GM12878 (cell line): ENCODE measurements around the gene RPL10A. TPM values are rescaled to one million over a fixed set of nuclear protein-coding genes. Genes with fewer than 3 reads are reported as not detected.

Source experiments
- ATAC-seq: fragments of 200-7000 bp; cut with Tn5 transposase; 3 replicates; pipeline ENCODE4 v1.9.1; 2020; ENCODE audit warnings: mild to moderate bottlenecking, moderate library complexity
- BruUV-seq: library from RNA; stranded (reverse); fragments of 400-500 nt; replicated peaks from 2 replicates; lab custom pipeline; 2021; lab: Mats Ljungman, UMichigan
- CTCF ChIA-PET: fragments of 300-600 bp; sonication (Branson Sonifier 250); formaldehyde crosslinking; extraction: SDS; loops from one replicate; lab custom pipeline; 2021; ENCODE audit warnings: inconsistent platforms; lab: Yijun Ruan, JAX
- POLR2A ChIA-PET: fragments of 350-600 bp; formaldehyde crosslinking; extraction: SDS; loops from one replicate; lab custom pipeline; 2021; ENCODE audit warnings: inconsistent platforms; lab: Charles Lee
- RAD21 ChIA-PET: fragments of 300-600 bp; sonication (Branson Sonifier 250); formaldehyde crosslinking; loops from one replicate; lab custom pipeline; 2023; ENCODE audit warnings: antibody characterized with exemption; ENCODE audit not compliant: unreplicated experiment; lab: Charles Lee
- SMC1A ChIA-PET: fragments of 300-600 bp; sonication (Branson Sonifier 250); formaldehyde crosslinking; loops from one replicate; lab custom pipeline; 2023; ENCODE audit not compliant: unreplicated experiment, uncharacterized antibody; lab: Charles Lee
- DNase-seq: peaks from one replicate; pipeline ENCODE4 v3.0.0-alpha.2; 2011; ENCODE audit warnings: low read depth, low spot score
- FAIRE-seq: peaks from 3 replicates; lab custom pipeline; 2011; peaks lifted over from hg19 to GRCh38; lab: Jason Lieb, UNC
- H2AFZ ChIP-seq: 2 replicates; pipeline ENCODE4 v1.6.0; 2011; ENCODE audit warnings: low read depth, low read length, control low read depth; ENCODE audit not compliant: control insufficient read depth
- H3K27ac ChIP-seq: 2 replicates; pipeline ENCODE4 v1.5.1; 2011; ENCODE audit warnings: control low read depth; ENCODE audit not compliant: control insufficient read depth, insufficient read depth
- H3K27me3 ChIP-seq, 2 experiments: replicated peaks in 1 of 2; 2 replicates each; pipeline versions ENCODE4 v1.6.0 to v1.6.1; 2011; ENCODE audit warnings: low read length in 1 of 2; ENCODE audit not compliant: control insufficient read depth in 2 of 2, insufficient read depth in 2 of 2
- H3K36me3 ChIP-seq, 2 experiments: 2 replicates each; pipeline ENCODE4 v1.5.1; 2011; ENCODE audit warnings: low read length in 1 of 2; ENCODE audit not compliant: control insufficient read depth in 2 of 2, insufficient read depth in 2 of 2
- H3K4me1 ChIP-seq: 2 replicates; pipeline ENCODE4 v1.6.1; 2011; ENCODE audit warnings: mild to moderate bottlenecking, low read length, moderate library complexity, mixed read lengths; ENCODE audit not compliant: control insufficient read depth, insufficient read depth
- H3K4me2 ChIP-seq: 2 replicates; pipeline ENCODE4 v1.6.0; 2011; ENCODE audit warnings: control low read depth; ENCODE audit not compliant: control insufficient read depth, insufficient read depth
- H3K4me3 ChIP-seq: fragments of 200-600 bp; sonication (generic); 2 replicates; pipeline ENCODE4 v1.5.1; 2016
- H3K79me2 ChIP-seq: 2 replicates; pipeline ENCODE4 v1.6.0; 2011; ENCODE audit warnings: low read length; ENCODE audit not compliant: control insufficient read depth, insufficient read depth
- H3K9ac ChIP-seq: 2 replicates; pipeline ENCODE4 v1.8.0; 2011; ENCODE audit warnings: low read length, control low read depth, mixed read lengths; ENCODE audit not compliant: control insufficient read depth, insufficient read depth
- H3K9me3 ChIP-seq: replicated peaks from 3 replicates; pipeline ENCODE4 v1.5.1; 2011; ENCODE audit warnings: mild to moderate bottlenecking, low read length; ENCODE audit not compliant: control insufficient read depth, insufficient read depth
- H4K20me1 ChIP-seq: 2 replicates; pipeline ENCODE4 v1.6.0; 2011; ENCODE audit not compliant: control insufficient read depth, insufficient read depth
- CBX5 ChIP-seq: sonication (generic); IDR thresholded peaks from 2 replicates; pipeline ENCODE4 v1.6.1; 2016; ENCODE audit warnings: low read depth, moderate library complexity, mild to moderate bottlenecking, inconsistent platforms
- CHD1 ChIP-seq: IDR thresholded peaks from 2 replicates; pipeline ENCODE4 v1.6.1; 2012; ENCODE audit warnings: low read depth, low read length, improper control_type of control experiment
- CREM ChIP-seq: IDR thresholded peaks from 2 replicates; pipeline ENCODE4 v1.6.1; 2014; ENCODE audit warnings: antibody characterized with exemption, low read depth
- CTCF ChIP-seq, 3 experiments: IDR thresholded peaks in 2 of 3; conservative IDR thresholded peaks in 1 of 3; 2 replicates each; pipeline ENCODE4 v1.5.1; 2011; ENCODE audit warnings: low read depth in 3 of 3, low read length in 3 of 3, mild to moderate bottlenecking in 3 of 3, control low read depth in 2 of 3, moderate library complexity in 2 of 3, inconsistent platforms in 1 of 3, mixed read lengths in 1 of 3; ENCODE audit not compliant: control insufficient read depth in 2 of 3, insufficient read depth in 1 of 3; ENCODE audit errors: extremely low read depth in 1 of 3
- KAT2A ChIP-seq: conservative IDR thresholded peaks from 2 replicates; pipeline ENCODE4 v1.6.1; 2011; ENCODE audit warnings: low read depth, low read length; ENCODE audit not compliant: control insufficient read depth
- PAX5 ChIP-seq: IDR thresholded peaks from 2 replicates; pipeline ENCODE4 v1.6.1; 2011; ENCODE audit warnings: low read depth, low read length, borderline replicate concordance
- TAF1 ChIP-seq: IDR thresholded peaks from 2 replicates; pipeline ENCODE4 v1.6.1; 2011; ENCODE audit warnings: mild to moderate bottlenecking, low read depth, low read length, borderline replicate concordance
- ZNF24 ChIP-seq: fragments of 450-650 bp; IDR thresholded peaks from 2 replicates; pipeline ENCODE4 v1.6.1; 2017; ENCODE audit warnings: antibody characterized with exemption, mild to moderate bottlenecking
- whole genome bisulfite sequencing: methylation state at CpG from one replicate; pipeline ENCODE4 v1.1.6; 2016; ENCODE audit warnings: low lambda C conversion rate; ENCODE audit not compliant: insufficient replicate concordance, insufficient coverage; ENCODE audit errors: missing lambda C conversion rate; 5-methylcytosine and 5-hydroxymethylcytosine counted together
- in situ Hi-C: fragments of 300-500 bp; cut with MboI; formaldehyde crosslinking; loops from 9 replicates; pipeline ENCODE4 v1.14.3; 2018; ENCODE audit warnings: mixed read lengths
- intact Hi-C: fragments of 100-400 bp; cut with micrococcal nuclease; formaldehyde crosslinking; loops from one replicate; pipeline ENCODE4 v1.14.2; 2022; ENCODE audit not compliant: unreplicated experiment
- polyA plus RNA-seq, 11 experiments: library from polyadenylated mRNA; depleted of rRNA in 4 of 11; unstranded in 6 of 11; stranded (reverse) in 5 of 11; fragments of >200 nt; fragmentation: Nextera tagmentation in 4 of 11; fragmentation: Illumina TruSeq in 1 of 11; extraction: Ambion mirVana in 4 of 11; extraction: Trizol in 1 of 11; gene quantifications; 1 replicate in 1 of 11; 2 replicates in 10 of 11; pipeline versions ENCODE4 v1.2.1 to v1.2.3, GENCODE V29; 2011 to 2016; ENCODE audit warnings: inconsistent platforms in 2 of 11, missing spikeins in 2 of 11, low read depth in 1 of 11
- total RNA-seq, 4 experiments: library from RNA; depleted of rRNA in 3 of 4; stranded (reverse); fragments of >200 nt in 3 of 4; fragmentation: Illumina TruSeq in 1 of 4; extraction: Trizol in 1 of 4; gene quantifications; 2 replicates each; pipeline versions ENCODE4 v1.2.1 to v1.2.3, GENCODE V29; 2013 to 2021
- TF ChIP-seq, protein P1 (sequence below): IDR thresholded peaks from 2 replicates; pipeline ENCODE4 v1.6.1; 2011; ENCODE audit warnings: low read depth, low read length, improper control_type of control experiment, borderline replicate concordance

The RPL10A gene
- total and polyA plus RNA-seq, 10 of the 15 experiments (the other 5 are each of a cell fraction or from before 2014, with no cell fraction given), result 833 to 4,029 (median 2,795) TPM

GRCh38 chr6:35419417-35419816 is 48.8 kb upstream of the RPL10A start:
- Histone ChIP-seq H2AFZ (no peak overlapping the region), H3K27ac (no peak overlapping the region), H3K79me2 (no peaks in the 10 kb centered on the region), H4K20me1 (no peaks in the 10 kb centered on the region), H3K4me2 (no peak overlapping the region), H3K9ac (no peak overlapping the region), H3K4me1 (no peaks in the 10 kb centered on the region), H3K36me3 (peaks cover 4% of the 10 kb centered on the region in 2 experiments), H3K4me3 (no peak overlapping the region), H3K9me3 (no peaks in the 10 kb centered on the region), H3K27me3 (no peaks in the 10 kb centered on the region)
- ChIA-PET CTCF (interaction anchor here (0.8 to 1.1 kb wide), 2 partner anchors 76 to 78 kb away, joined by 3 read pairs; no protein-coding TSS in a partner anchor), POLR2A (no interaction called here), SMC1A (interaction anchor here (0.9 kb wide), 1 partner anchor 48 kb away, joined by 3 read pairs; no protein-coding TSS in a partner anchor), RAD21 (no interaction called here)
- no peak for TF ChIP-seq KAT2A
- 0 out of 6 replicates have a peak, but pooled peaks of 1 of the 3 experiments have one; percentile 9 for TF ChIP-seq CTCF (IDR thresholded peaks at IDR 0.05 in 2 of 3, conservative IDR thresholded peaks at IDR 0.05 in 1 of 3; ENCODE audit: control insufficient read depth in 2 of 3, extremely low read depth in 1 of 3, insufficient read depth in 1 of 3, low read depth in 3 of 3, low read length in 3 of 3)
- no peak for ATAC-seq
- intact Hi-C loops (no loop called here), in situ Hi-C loops (no loop called here)
- DNase-seq, result no peak
- no peak for FAIRE-seq
- 69% methylated on average over 5 of the region's 5 CpGs for WGBS
- BruUV-seq, result no TSS peak

- in situ Hi-C loops (no loop called here), intact Hi-C loops (no loop called here)
- H3K36me3 ChIP-seq, result peaks cover 4 to 6% of the 10 kb centered on the region in 2 experiments
- BruUV-seq, result no TSS peak
- no peaks in the 10 kb centered on the region for H3K79me2 ChIP-seq
- FAIRE-seq (no peak), DNase-seq (no peak), ATAC-seq (no peak)
- no peak overlapping the region for H3K4me2 ChIP-seq
- TF ChIP-seq, protein P1, sequence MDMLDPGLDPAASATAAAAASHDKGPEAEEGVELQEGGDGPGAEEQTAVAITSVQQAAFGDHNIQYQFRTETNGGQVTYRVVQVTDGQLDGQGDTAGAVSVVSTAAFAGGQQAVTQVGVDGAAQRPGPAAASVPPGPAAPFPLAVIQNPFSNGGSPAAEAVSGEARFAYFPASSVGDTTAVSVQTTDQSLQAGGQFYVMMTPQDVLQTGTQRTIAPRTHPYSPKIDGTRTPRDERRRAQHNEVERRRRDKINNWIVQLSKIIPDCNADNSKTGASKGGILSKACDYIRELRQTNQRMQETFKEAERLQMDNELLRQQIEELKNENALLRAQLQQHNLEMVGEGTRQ, result no peak
- TF ChIP-seq PAX5 (no peak), CBX5 (no peak), CHD1 (no peak), ZNF24 (no peak), TAF1 (no peak), CREM (no peak)
- RAD21 ChIA-PET, result no interaction called here
- POLR2A ChIA-PET, result interaction anchor here (0.6 kb wide), 1 partner anchor 454 kb away, joined by 3 read pairs; no protein-coding TSS in a partner anchor
- no peak overlapping the region for H3K4me3 ChIP-seq
- no peaks in the 10 kb centered on the region for H4K20me1 ChIP-seq
- CTCF ChIA-PET, result interaction anchor here (1.1 kb wide), 1 partner anchor 78 kb away, joined by 3 read pairs; no protein-coding TSS in a partner anchor
- no peak overlapping the region for H3K27ac ChIP-seq
- H2AFZ ChIP-seq, result no peak overlapping the region
- no peaks in the 10 kb centered on the region for H3K27me3 ChIP-seq
- H3K9ac ChIP-seq, result no peak overlapping the region
- H3K4me1 ChIP-seq, result no peaks in the 10 kb centered on the region
- WGBS, result 92% methylated on average over 14 of the region's 14 CpGs
- no peaks in the 10 kb centered on the region for H3K9me3 ChIP-seq
- SMC1A ChIA-PET, result interaction anchor here (0.9 kb wide), 1 partner anchor 48 kb away, joined by 3 read pairs; no protein-coding TSS in a partner anchor
These were observed 48.2 kb upstream of the RPL10A start for GRCh38 chr6:35419961-35420360.
